Liver (tissue), 9 donors: ENCODE results near the gene CXCL16. TPM values are rescaled to one million over a fixed set of nuclear protein-coding genes. Genes with fewer than 3 reads are reported as not detected.

Experiments used
- DNase-seq: peaks from one replicate; pipeline ENCODE4 v3.0.0-alpha.2; 2017; ENCODE audit warnings: low spot score
- H3K27ac ChIP-seq, 2 donors: one replicate each; pipeline ENCODE4 v1.7.0; 2013; ENCODE audit warnings: inconsistent platforms in 2 of 2, low read length in 2 of 2, control low read depth in 1 of 2, low read depth in 1 of 2, mild to moderate bottlenecking in 1 of 2
- H3K27me3 ChIP-seq, 4 donors: one replicate each; pipeline versions ENCODE4 v1.6.1 to v1.7.0; 2013; ENCODE audit warnings: low read length in 3 of 4, inconsistent platforms in 1 of 4, mild to moderate bottlenecking in 1 of 4, moderate library complexity in 1 of 4; ENCODE audit not compliant: control insufficient read depth in 4 of 4, insufficient read depth in 4 of 4
- H3K36me3 ChIP-seq, 4 donors: one replicate each; pipeline versions ENCODE4 v1.6.1 to v1.7.0; 2013; ENCODE audit warnings: low read length in 3 of 4, mild to moderate bottlenecking in 3 of 4, low read depth in 1 of 4, moderate library complexity in 1 of 4; ENCODE audit not compliant: control insufficient read depth in 4 of 4, insufficient read depth in 3 of 4
- H3K4me1 ChIP-seq, 4 donors: one replicate each; pipeline versions ENCODE4 v1.6.1 to v1.7.0; 2013; ENCODE audit warnings: low read length in 3 of 4, mild to moderate bottlenecking in 3 of 4, moderate library complexity in 1 of 4; ENCODE audit not compliant: control insufficient read depth in 4 of 4, insufficient read depth in 4 of 4
- H3K4me3 ChIP-seq, 3 donors: one replicate each; pipeline versions ENCODE4 v1.6.1 to v1.7.0; 2013; ENCODE audit warnings: low read length in 3 of 3, control low read depth in 1 of 3, low read depth in 1 of 3, mild to moderate bottlenecking in 1 of 3
- H3K9ac ChIP-seq, 2 donors: one replicate each; pipeline ENCODE4 v1.7.0; 2013; ENCODE audit warnings: low read length in 2 of 2, mild to moderate bottlenecking in 2 of 2, moderate library complexity in 2 of 2, control low read depth in 1 of 2, low read depth in 1 of 2
- H3K9me3 ChIP-seq, 4 donors: one replicate each; pipeline versions ENCODE4 v1.6.1 to v1.7.0; 2013; ENCODE audit warnings: low read length in 3 of 4; ENCODE audit not compliant: control insufficient read depth in 4 of 4
- EGR1 ChIP-seq, 2 donors: IDR thresholded peaks; 2 replicates each; pipeline ENCODE4 v1.6.1; 2016 to 2018; ENCODE audit warnings: antibody characterized with exemption in 2 of 2, low read depth in 2 of 2
- FOXA1 ChIP-seq: IDR thresholded peaks from 2 replicates; pipeline ENCODE4 v1.6.1; 2016; ENCODE audit warnings: antibody characterized with exemption
- FOXA2 ChIP-seq: IDR thresholded peaks from 2 replicates; pipeline ENCODE4 v1.6.1; 2016; ENCODE audit warnings: antibody characterized with exemption
- GABPA ChIP-seq, 2 donors: IDR thresholded peaks in 1 of 2; conservative IDR thresholded peaks in 1 of 2; 2 replicates each; pipeline ENCODE4 v1.6.1; 2016; ENCODE audit warnings: antibody characterized with exemption in 2 of 2, mild to moderate bottlenecking in 1 of 2, moderate library complexity in 1 of 2
- HNF4A ChIP-seq, 2 donors: conservative IDR thresholded peaks; 2 replicates each; pipeline ENCODE4 v1.6.1; 2016; ENCODE audit warnings: antibody characterized with exemption in 2 of 2, mild to moderate bottlenecking in 2 of 2
- HNF4G ChIP-seq: IDR thresholded peaks from 2 replicates; pipeline ENCODE4 v1.6.1; 2016; ENCODE audit warnings: antibody characterized with exemption
- JUND ChIP-seq, 2 donors: IDR thresholded peaks; 2 replicates each; pipeline ENCODE4 v1.6.1; 2016; ENCODE audit warnings: antibody characterized with exemption in 2 of 2
- NR2F2 ChIP-seq: IDR thresholded peaks from 2 replicates; pipeline ENCODE4 v1.6.1; 2016; ENCODE audit warnings: antibody characterized with exemption
- RAD21 ChIP-seq, 2 donors: IDR thresholded peaks; 2 replicates each; pipeline ENCODE4 v1.6.1; 2016; ENCODE audit warnings: antibody characterized with exemption in 2 of 2, mild to moderate bottlenecking in 2 of 2
- RXRA ChIP-seq, 2 donors: IDR thresholded peaks; 2 replicates each; pipeline ENCODE4 v1.6.1; 2017 to 2018; ENCODE audit warnings: antibody characterized with exemption in 2 of 2, mild to moderate bottlenecking in 1 of 2
- SP1 ChIP-seq: IDR thresholded peaks from 2 replicates; pipeline ENCODE4 v1.6.1; 2018; ENCODE audit warnings: antibody characterized with exemption, mild to moderate bottlenecking
- TAF1 ChIP-seq: conservative IDR thresholded peaks from 2 replicates; pipeline ENCODE4 v1.6.1; 2016; ENCODE audit warnings: antibody characterized with exemption, mild to moderate bottlenecking
- YY1 ChIP-seq: IDR thresholded peaks from 2 replicates; pipeline ENCODE4 v1.6.1; 2016; ENCODE audit warnings: antibody characterized with exemption, mild to moderate bottlenecking
- WGBS: extraction: QIAGEN DNeasy Blood & Tissue Kit; methylation state at CpG from one replicate; pipeline ENCODE4 v1.1.7; 2013; 5-methylcytosine and 5-hydroxymethylcytosine counted together
- polyA plus RNA-seq, 2 donors: library from polyadenylated mRNA; stranded (reverse) in 1 of 2; unstranded in 1 of 2; fragments of 200-250 nt in 1 of 2; fragments of >200 nt in 1 of 2; fragmentation: Nextera tagmentation in 1 of 2; extraction: Ambion mirVana in 1 of 2; gene quantifications; one replicate each; pipeline versions ENCODE4 v1.2.1 to v1.2.3, GENCODE V29; 2013 to 2015
- total RNA-seq, 2 donors: library from RNA; depleted of rRNA; stranded (reverse); fragments of >200 nt; gene quantifications; one replicate each; pipeline ENCODE4 v1.2.3, GENCODE V29; 2014
- TF ChIP-seq, protein P1 (sequence below): fragments of 150-350 bp; IDR thresholded peaks from 2 replicates; pipeline ENCODE4 v1.5.1; 2017; ENCODE audit warnings: improper control_type of control experiment, low read depth, low read length; ENCODE audit not compliant: missing input control
- TF ChIP-seq, protein P2 (sequence below): IDR thresholded peaks from 2 replicates; pipeline ENCODE4 v1.6.1; 2016; ENCODE audit warnings: antibody characterized with exemption
- TF ChIP-seq, protein P3 (sequence below): IDR thresholded peaks from 2 replicates; pipeline ENCODE4 v1.6.1; 2016; ENCODE audit warnings: antibody characterized with exemption
- TF ChIP-seq, protein P4 (sequence below): IDR thresholded peaks from 2 replicates; pipeline ENCODE4 v1.6.1; 2016; ENCODE audit warnings: antibody characterized with exemption, mild to moderate bottlenecking
- TF ChIP-seq, protein P5 (sequence below): IDR thresholded peaks from 2 replicates; pipeline ENCODE4 v1.6.1; 2016; ENCODE audit warnings: antibody characterized with exemption
- donor health status: healthy.
- donor health status: healthy.
- donor health status: healthy.
- donor health status: healthy.
- donor health status: healthy.

The CXCL16 gene
- total and polyA plus RNA-seq, 4 donors, result 10.7 to 41.1 (median 16.1) TPM

DNA sequence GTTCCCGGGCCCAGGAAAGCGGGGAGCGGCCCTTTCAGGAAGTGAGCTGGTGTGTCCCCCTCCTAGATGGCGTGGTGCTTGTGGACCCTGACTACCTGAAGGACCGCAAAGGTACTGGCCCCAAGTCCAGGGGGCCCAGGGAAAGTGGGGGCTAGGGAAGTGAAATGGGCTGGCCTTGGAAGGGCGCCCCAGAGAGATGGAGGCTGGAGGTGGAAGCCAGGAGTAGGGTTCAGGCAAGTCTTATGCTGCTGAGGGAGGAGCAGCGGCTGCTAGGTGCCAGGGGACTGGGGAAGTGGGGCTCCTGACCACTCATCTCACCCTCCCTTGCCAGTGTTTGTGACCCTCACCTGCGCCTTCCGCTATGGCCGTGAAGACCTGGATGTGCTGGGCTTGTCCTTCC is 23.6 kb downstream of the CXCL16 start:
- no peak for TF ChIP-seq FOXA1
- TF ChIP-seq NR2F2, result no peak
- TF ChIP-seq, protein P1, sequence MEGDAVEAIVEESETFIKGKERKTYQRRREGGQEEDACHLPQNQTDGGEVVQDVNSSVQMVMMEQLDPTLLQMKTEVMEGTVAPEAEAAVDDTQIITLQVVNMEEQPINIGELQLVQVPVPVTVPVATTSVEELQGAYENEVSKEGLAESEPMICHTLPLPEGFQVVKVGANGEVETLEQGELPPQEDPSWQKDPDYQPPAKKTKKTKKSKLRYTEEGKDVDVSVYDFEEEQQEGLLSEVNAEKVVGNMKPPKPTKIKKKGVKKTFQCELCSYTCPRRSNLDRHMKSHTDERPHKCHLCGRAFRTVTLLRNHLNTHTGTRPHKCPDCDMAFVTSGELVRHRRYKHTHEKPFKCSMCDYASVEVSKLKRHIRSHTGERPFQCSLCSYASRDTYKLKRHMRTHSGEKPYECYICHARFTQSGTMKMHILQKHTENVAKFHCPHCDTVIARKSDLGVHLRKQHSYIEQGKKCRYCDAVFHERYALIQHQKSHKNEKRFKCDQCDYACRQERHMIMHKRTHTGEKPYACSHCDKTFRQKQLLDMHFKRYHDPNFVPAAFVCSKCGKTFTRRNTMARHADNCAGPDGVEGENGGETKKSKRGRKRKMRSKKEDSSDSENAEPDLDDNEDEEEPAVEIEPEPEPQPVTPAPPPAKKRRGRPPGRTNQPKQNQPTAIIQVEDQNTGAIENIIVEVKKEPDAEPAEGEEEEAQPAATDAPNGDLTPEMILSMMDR, result no peak
- no peak for TF ChIP-seq RXRA (IDR thresholded peaks at IDR 0.05)
- TF ChIP-seq GABPA (IDR thresholded peaks at IDR 0.05 in 1 of 2, conservative IDR thresholded peaks at IDR 0.05 in 1 of 2), result no peak
- no peak for TF ChIP-seq YY1
- TF ChIP-seq HNF4A (conservative IDR thresholded peaks at IDR 0.05), result no peak
- TF ChIP-seq HNF4G, result no peak
- TF ChIP-seq, protein P2, sequence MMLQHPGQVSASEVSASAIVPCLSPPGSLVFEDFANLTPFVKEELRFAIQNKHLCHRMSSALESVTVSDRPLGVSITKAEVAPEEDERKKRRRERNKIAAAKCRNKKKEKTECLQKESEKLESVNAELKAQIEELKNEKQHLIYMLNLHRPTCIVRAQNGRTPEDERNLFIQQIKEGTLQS, result no peak
- no peak for TF ChIP-seq SP1
- no peak for TF ChIP-seq JUND (IDR thresholded peaks at IDR 0.05)
- TF ChIP-seq EGR1 (IDR thresholded peaks at IDR 0.05; ENCODE audit: low read depth in 2 of 2), result no peak
- TF ChIP-seq, protein P3, sequence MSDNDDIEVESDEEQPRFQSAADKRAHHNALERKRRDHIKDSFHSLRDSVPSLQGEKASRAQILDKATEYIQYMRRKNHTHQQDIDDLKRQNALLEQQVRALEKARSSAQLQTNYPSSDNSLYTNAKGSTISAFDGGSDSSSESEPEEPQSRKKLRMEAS, result no peak
- TF ChIP-seq, protein P4, sequence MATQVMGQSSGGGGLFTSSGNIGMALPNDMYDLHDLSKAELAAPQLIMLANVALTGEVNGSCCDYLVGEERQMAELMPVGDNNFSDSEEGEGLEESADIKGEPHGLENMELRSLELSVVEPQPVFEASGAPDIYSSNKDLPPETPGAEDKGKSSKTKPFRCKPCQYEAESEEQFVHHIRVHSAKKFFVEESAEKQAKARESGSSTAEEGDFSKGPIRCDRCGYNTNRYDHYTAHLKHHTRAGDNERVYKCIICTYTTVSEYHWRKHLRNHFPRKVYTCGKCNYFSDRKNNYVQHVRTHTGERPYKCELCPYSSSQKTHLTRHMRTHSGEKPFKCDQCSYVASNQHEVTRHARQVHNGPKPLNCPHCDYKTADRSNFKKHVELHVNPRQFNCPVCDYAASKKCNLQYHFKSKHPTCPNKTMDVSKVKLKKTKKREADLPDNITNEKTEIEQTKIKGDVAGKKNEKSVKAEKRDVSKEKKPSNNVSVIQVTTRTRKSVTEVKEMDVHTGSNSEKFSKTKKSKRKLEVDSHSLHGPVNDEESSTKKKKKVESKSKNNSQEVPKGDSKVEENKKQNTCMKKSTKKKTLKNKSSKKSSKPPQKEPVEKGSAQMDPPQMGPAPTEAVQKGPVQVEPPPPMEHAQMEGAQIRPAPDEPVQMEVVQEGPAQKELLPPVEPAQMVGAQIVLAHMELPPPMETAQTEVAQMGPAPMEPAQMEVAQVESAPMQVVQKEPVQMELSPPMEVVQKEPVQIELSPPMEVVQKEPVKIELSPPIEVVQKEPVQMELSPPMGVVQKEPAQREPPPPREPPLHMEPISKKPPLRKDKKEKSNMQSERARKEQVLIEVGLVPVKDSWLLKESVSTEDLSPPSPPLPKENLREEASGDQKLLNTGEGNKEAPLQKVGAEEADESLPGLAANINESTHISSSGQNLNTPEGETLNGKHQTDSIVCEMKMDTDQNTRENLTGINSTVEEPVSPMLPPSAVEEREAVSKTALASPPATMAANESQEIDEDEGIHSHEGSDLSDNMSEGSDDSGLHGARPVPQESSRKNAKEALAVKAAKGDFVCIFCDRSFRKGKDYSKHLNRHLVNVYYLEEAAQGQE, result no peak
- no peak for TF ChIP-seq FOXA2
- TF ChIP-seq TAF1, result no peak
- no peak for TF ChIP-seq RAD21 (IDR thresholded peaks at IDR 0.05)
- TF ChIP-seq, protein P5, sequence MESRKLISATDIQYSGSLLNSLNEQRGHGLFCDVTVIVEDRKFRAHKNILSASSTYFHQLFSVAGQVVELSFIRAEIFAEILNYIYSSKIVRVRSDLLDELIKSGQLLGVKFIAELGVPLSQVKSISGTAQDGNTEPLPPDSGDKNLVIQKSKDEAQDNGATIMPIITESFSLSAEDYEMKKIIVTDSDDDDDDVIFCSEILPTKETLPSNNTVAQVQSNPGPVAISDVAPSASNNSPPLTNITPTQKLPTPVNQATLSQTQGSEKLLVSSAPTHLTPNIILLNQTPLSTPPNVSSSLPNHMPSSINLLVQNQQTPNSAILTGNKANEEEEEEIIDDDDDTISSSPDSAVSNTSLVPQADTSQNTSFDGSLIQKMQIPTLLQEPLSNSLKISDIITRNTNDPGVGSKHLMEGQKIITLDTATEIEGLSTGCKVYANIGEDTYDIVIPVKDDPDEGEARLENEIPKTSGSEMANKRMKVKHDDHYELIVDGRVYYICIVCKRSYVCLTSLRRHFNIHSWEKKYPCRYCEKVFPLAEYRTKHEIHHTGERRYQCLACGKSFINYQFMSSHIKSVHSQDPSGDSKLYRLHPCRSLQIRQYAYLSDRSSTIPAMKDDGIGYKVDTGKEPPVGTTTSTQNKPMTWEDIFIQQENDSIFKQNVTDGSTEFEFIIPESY, result no peak
- no peak overlapping the region for H3K9ac ChIP-seq
- DNase-seq, result no peak
- no peaks in the 10 kb centered on the region for H3K9me3 ChIP-seq
- WGBS, result 97% methylated on average over 10 of the region's 10 CpGs
- H3K4me3 ChIP-seq, result no peak overlapping the region
- H3K27me3 ChIP-seq, result no peaks in the 10 kb centered on the region
- H3K4me1 ChIP-seq, result peaks cover 21 to 40% (median 34%) of the 10 kb centered on the region in 4 donors
- H3K27ac ChIP-seq, result no peak overlapping the region
- H3K36me3 ChIP-seq, result peaks cover 2 to 8% (median 5%) of the 10 kb centered on the region in 4 donors
